NOMO-1 (cell line): ENCODE data around the gene FANCE.

Experiments
- DNase-seq, 2 experiments: peaks; one replicate each; lab custom pipeline; 2025; ENCODE audit not compliant: unreplicated experiment in 2 of 2; lab: John Stamatoyannopoulos, UW

Gene FANCE

GRCh38 chr6:35483490-35483889, 31.4 kb downstream of the FANCE start:
- no peak for DNase-seq

- peak in 1 of 2 experiments; percentile 14 for DNase-seq
Observed at GRCh38 chr6:35483893-35484645, 31.9 kb downstream of the FANCE start.

GRCh38 chr6:35484921-35485392, 32.8 kb downstream of the FANCE start:
- DNase-seq: no peak

- no peak for DNase-seq
Observed at GRCh38 chr6:35485402-35485877, 33.3 kb downstream of the FANCE start.

- no peak for DNase-seq
Observed at GRCh38 chr6:35486005-35486925, 34.1 kb downstream of the FANCE start.

- DNase-seq: peak; percentile 61 to 81
Observed at GRCh38 chr6:35487658-35488516, 35.7 kb downstream of the FANCE start.

- no peak for DNase-seq
Observed at GRCh38 chr6:35488517-35488862, 36.4 kb downstream of the FANCE start.

GRCh38 chr6:35489066-35489465, 36.9 kb downstream of the FANCE start:
- no peak for DNase-seq

- DNase-seq: no peak
Observed at GRCh38 chr6:35489995-35490791, 38.1 kb downstream of the FANCE start.

GRCh38 chr6:35490821-35491557, 38.9 kb downstream of the FANCE start:
- no peak for DNase-seq

- DNase-seq: no peak
Observed at GRCh38 chr6:35491558-35492257, 39.6 kb downstream of the FANCE start.

GRCh38 chr6:35492258-35492973, 40.3 kb downstream of the FANCE start:
- DNase-seq: no peak

GRCh38 chr6:35492974-35493284, 40.8 kb downstream of the FANCE start:
- peak; percentile 24 to 52 for DNase-seq

- no peak for DNase-seq
Observed at GRCh38 chr6:35493307-35493983, 41.3 kb downstream of the FANCE start.

- no peak for DNase-seq
Observed at GRCh38 chr6:35494161-35494563, 42.0 kb downstream of the FANCE start.

GRCh38 chr6:35495258-35496035, 43.3 kb downstream of the FANCE start:
- no peak for DNase-seq
